Activated CD4-positive, alpha-beta memory T cell treated with anti-CD3 and anti-CD28 coated beads, Interleukin-2, amount 10 ng/mL, durations not matched to agents 7 days and 5 days (primary cell): Measurements from ENCODE around the gene GLRX. TPM values are rescaled to one million over a fixed set of nuclear protein-coding genes. Genes with fewer than 3 reads are reported as not detected.
"Not testable (repeated sequence)": the region's sequence is repeated elsewhere in the genome, so short reads cannot be mapped to it uniquely, and the experiment has no call there.

Experiments used
- CTCF ChIA-PET: fragments of 350-600 bp; sonication (Branson Sonifier 250); formaldehyde crosslinking; loops from one replicate; lab custom pipeline; 2021; ENCODE audit warnings: antibody characterized with exemption, inconsistent platforms; lab: Charles Lee
- POLR2A ChIA-PET: fragments of 350-600 bp; sonication (Branson Sonifier 250); formaldehyde crosslinking; loops from one replicate; lab custom pipeline; 2021; ENCODE audit warnings: antibody characterized with exemption; lab: Charles Lee
- DNase-seq: peaks from one replicate; pipeline ENCODE4 v3.0.0-alpha.2; 2020
- H3K27ac Mint-ChIP-seq: one replicate; pipeline ENCODE4 v1.8.0; 2021; ENCODE audit warnings: mild to moderate bottlenecking, mixed read lengths
- H3K27me3 Mint-ChIP-seq: one replicate; pipeline ENCODE4 v1.8.0; 2021; ENCODE audit warnings: mixed read lengths
- H3K36me3 Mint-ChIP-seq: one replicate; pipeline ENCODE4 v1.8.0; 2021; ENCODE audit warnings: low read depth, mixed read lengths
- H3K4me1 Mint-ChIP-seq: one replicate; pipeline ENCODE4 v1.8.0; 2021; ENCODE audit warnings: mixed read lengths
- H3K4me3 Mint-ChIP-seq: one replicate; pipeline ENCODE4 v1.8.0; 2021; ENCODE audit warnings: mild to moderate bottlenecking, mixed read lengths
- H3K9me3 Mint-ChIP-seq: one replicate; pipeline ENCODE4 v1.8.0; 2021; ENCODE audit warnings: mixed read lengths
- total RNA-seq, 2 experiments: library from RNA; stranded (reverse); gene quantifications; one replicate each; pipeline ENCODE4 v1.2.3, GENCODE V29; 2021

GLRX gene
- total RNA-seq, 2 experiments from 2014 or later = 71.6 to 72.5 TPM

DNA sequence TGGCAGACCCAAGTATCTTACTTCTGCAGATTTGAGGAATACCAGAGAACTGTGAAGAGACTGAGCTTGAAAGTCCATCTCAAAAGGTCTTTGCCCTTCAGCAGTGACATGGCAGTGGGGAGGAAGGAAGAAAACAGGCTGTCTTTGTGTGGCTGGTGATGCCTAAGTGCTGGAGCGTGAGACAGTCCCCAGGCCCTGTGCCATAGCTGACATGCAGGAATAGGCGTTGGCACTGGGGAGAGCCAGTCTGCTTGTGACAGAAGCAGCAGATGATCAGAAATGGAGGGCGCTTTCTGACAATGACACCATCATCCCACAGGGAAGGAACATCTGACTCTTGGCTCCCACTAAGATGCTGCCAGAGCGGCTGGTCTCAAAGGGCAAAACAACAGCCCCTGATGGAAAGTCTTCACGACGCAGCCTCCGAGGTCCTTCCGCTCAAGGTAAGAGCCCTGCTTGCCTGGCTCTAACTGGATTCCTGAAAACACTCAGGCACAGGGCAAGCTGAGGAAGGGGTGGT lies 15.5 kb upstream of the GLRX start:
- Mint-ChIP-seq H3K27ac (no peak overlapping the region), H3K36me3 (no peaks in the 10 kb centered on the region), H3K27me3 (no peaks in the 10 kb centered on the region), H3K4me3 (no peak overlapping the region), H3K9me3 (no peaks in the 10 kb centered on the region), H3K4me1 (peaks cover 51% of the 10 kb centered on the region)
- ChIA-PET POLR2A (interaction anchor here (1.1 to 1.6 kb wide), 6 partner anchors 13 to 191 kb away, joined by 3 to 6 read pairs (median 4); partner anchors contain the start of gene GLRX), CTCF (interaction anchor here (0.9 to 4.5 kb wide), 4 partner anchors 15 to 57 kb away, joined by 3 to 45 read pairs (median 5); partner anchors contain the start of gene GLRX)
- DNase-seq = no peak

DNA sequence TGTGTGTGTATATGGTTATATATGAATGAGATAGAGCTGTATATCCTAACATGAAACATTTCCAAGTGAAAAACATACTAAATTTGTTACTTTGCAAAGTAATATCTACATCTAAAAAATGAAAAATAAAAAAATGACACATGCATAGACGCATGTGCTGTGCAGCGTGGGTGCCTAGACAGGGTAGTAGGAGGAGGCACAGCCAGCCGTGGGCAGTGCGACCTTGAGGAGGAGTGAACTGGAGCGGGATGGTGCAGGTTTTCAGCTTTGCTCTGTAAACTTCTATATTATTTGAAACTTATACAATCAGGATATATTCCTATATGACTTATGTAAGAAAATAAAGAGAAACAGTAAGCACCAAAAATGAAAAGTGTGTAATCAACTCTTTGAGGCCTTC lies 15.0 kb upstream of the GLRX start:
- CTCF ChIA-PET = interaction anchor here (2.1 to 4.5 kb wide), 2 partner anchors 14 to 56 kb away, joined by 7 to 45 read pairs; partner anchors contain the start of gene GLRX
- H3K4me3 Mint-ChIP-seq = no peak overlapping the region
- peaks cover 51% of the 10 kb centered on the region for H3K4me1 Mint-ChIP-seq
- H3K27me3 Mint-ChIP-seq = no peaks in the 10 kb centered on the region
- H3K27ac Mint-ChIP-seq = no peak overlapping the region
- H3K9me3 Mint-ChIP-seq = no peaks in the 10 kb centered on the region
- no peak for DNase-seq
- H3K36me3 Mint-ChIP-seq = no peaks in the 10 kb centered on the region
- POLR2A ChIA-PET = interaction anchor here (1.1 to 1.6 kb wide), 6 partner anchors 10 to 30 kb away, joined by 3 to 6 read pairs (median 4); partner anchors contain the start of gene GLRX

DNA sequence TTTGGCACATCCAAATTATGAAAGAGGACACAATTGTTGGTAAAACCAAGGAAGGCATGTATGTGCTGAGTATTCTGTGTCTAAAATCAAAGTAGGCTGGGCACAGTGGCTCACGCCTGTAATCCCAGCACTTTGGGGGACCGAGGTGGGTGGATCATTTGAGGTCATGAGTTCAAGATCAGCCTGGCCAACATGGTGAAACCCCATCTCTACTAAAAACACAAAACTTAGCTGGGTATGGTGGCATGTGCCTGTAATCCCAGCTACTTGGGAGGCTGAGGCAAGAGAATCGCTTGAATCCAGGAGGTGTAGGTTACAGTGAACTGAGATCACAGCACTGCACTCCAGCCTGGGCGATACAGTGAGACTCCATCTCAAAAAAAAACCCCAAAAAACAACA lies 14.4 kb upstream of the GLRX start:
- not testable (repeated sequence) for H3K27me3 Mint-ChIP-seq, H3K36me3 Mint-ChIP-seq, DNase-seq, H3K9me3 Mint-ChIP-seq
- H3K27ac Mint-ChIP-seq = peak overlapping the region; percentile 45
- POLR2A ChIA-PET = interaction anchor here (0.7 to 3.6 kb wide), 7 partner anchors 11 to 190 kb away, joined by 3 to 104 read pairs (median 6); partner anchors contain the start of genes GLRX and RFESD
- CTCF ChIA-PET = interaction anchor here (0.7 to 4.5 kb wide), 6 partner anchors 10 to 215 kb away, joined by 3 to 45 read pairs (median 6); partner anchors contain the start of gene GLRX
- H3K4me1 Mint-ChIP-seq = peaks cover 50% of the 10 kb centered on the region
- H3K4me3 Mint-ChIP-seq = peak overlapping the region; percentile 18

GRCh38 chr5:95836544-95836943 lies 14.0 kb upstream of the GLRX start:
- Mint-ChIP-seq H3K36me3 (no peaks in the 10 kb centered on the region), H3K4me1 (peaks cover 47% of the 10 kb centered on the region), H3K27me3 (no peaks in the 10 kb centered on the region), H3K4me3 (peak overlapping the region; percentile 18), H3K27ac (peak overlapping the region; percentile 89), H3K9me3 (no peaks in the 10 kb centered on the region)
- ChIA-PET POLR2A (interaction anchor here (0.7 to 3.6 kb wide), 5 partner anchors 11 to 189 kb away, joined by 3 to 104 read pairs (median 19); partner anchors contain the start of genes GLRX and RFESD), CTCF (interaction anchor here (0.7 to 4.5 kb wide), 5 partner anchors 10 to 214 kb away, joined by 3 to 45 read pairs (median 5); partner anchors contain the start of gene GLRX)
- no peak for DNase-seq

DNA sequence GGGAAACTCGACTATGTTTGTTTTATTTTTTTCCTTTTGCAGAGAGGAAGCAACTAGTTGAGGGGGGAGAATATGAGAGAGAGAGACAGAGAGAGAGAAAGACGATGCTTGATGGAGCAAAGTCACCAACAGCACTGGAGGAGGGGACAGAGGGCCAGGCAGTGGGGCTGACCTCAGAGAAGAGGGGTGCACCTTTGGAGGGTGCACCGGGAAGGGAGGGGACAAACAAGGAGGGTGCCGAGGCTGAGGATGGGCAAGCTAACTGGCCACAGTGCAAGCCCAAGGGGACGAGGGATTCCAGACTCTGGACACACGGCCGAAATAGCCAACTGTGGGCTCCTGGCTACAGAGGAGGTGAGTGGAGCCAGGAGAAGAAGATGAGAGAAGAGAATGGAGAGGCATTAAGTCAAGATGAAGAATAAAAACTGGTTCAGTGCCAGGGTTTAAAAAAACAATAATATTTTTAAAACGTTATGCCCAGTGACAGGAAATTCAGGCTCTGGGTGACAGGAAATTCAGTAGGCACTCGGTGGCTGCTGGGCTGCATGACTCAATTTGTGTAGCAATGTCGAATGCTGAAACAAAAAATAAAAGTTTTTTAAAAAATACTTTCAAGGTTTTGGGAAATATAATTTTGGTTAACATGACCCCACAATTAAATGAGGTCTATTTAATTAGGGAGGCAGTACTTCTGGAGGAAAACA lies 13.3 kb upstream of the GLRX start:
- Mint-ChIP-seq H3K4me3 (peak overlapping the region; percentile 83), H3K36me3 (no peaks in the 10 kb centered on the region), H3K9me3 (no peaks in the 10 kb centered on the region), H3K27ac (peak overlapping the region; percentile 89), H3K4me1 (peaks cover 44% of the 10 kb centered on the region), H3K27me3 (no peaks in the 10 kb centered on the region)
- CTCF ChIA-PET = interaction anchor here (0.6 to 4.5 kb wide), 6 partner anchors 8 to 509 kb away, joined by 3 to 45 read pairs (median 8); partner anchors contain the start of gene GLRX
- POLR2A ChIA-PET = interaction anchor here (1.2 to 3.6 kb wide), 5 partner anchors 13 to 189 kb away, joined by 3 to 104 read pairs (median 19); partner anchors contain the start of genes GLRX and RFESD
- no peak for DNase-seq

DNA sequence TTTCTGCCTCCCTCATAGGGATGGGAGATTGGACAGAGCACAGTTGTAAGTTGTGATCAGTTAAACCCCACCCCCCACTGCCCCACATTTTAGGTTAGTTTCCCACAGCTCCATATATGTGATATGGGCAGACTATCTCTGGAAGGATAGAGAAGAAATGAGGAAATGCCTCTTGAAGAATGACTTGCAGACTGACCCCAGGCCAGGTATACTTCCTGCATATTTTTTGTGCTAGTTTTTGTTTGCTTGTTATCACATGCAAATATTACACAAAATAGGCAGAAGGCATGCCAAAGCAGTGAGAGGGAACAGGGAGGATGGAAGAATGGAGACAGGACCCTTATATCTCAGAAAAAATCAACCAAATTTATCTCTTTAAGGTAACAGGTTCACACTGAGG lies 10.1 kb upstream of the GLRX start:
- no peaks in the 10 kb centered on the region for H3K9me3 Mint-ChIP-seq
- ChIA-PET CTCF (interaction anchor here (1.2 to 2.7 kb wide), 3 partner anchors 10 to 52 kb away, joined by 6 to 9 read pairs (median 7); partner anchors contain the start of gene GLRX), POLR2A (interaction anchor here (2.3 kb wide), 1 partner anchor 10 kb away, joined by 20 read pairs; the partner anchor contains the start of gene GLRX)
- H3K36me3 Mint-ChIP-seq = no peaks in the 10 kb centered on the region
- H3K4me3 Mint-ChIP-seq = no peak overlapping the region
- no peaks in the 10 kb centered on the region for H3K27me3 Mint-ChIP-seq
- H3K27ac Mint-ChIP-seq = no peak overlapping the region
- peaks cover 42% of the 10 kb centered on the region for H3K4me1 Mint-ChIP-seq
- no peak for DNase-seq

GRCh38 chr5:95830226-95830625 lies 7.7 kb upstream of the GLRX start:
- H3K4me3 Mint-ChIP-seq = no peak overlapping the region
- no peak overlapping the region for H3K27ac Mint-ChIP-seq
- CTCF ChIA-PET = interaction anchor here (2.7 kb wide), 1 partner anchor 7 kb away, joined by 9 read pairs; the partner anchor contains the start of gene GLRX
- DNase-seq = no peak
- no peaks in the 10 kb centered on the region for H3K9me3 Mint-ChIP-seq
- peaks cover 40% of the 10 kb centered on the region for H3K4me1 Mint-ChIP-seq
- POLR2A ChIA-PET = no interaction called here
- no peaks in the 10 kb centered on the region for H3K27me3 Mint-ChIP-seq
- H3K36me3 Mint-ChIP-seq = no peaks in the 10 kb centered on the region

DNA sequence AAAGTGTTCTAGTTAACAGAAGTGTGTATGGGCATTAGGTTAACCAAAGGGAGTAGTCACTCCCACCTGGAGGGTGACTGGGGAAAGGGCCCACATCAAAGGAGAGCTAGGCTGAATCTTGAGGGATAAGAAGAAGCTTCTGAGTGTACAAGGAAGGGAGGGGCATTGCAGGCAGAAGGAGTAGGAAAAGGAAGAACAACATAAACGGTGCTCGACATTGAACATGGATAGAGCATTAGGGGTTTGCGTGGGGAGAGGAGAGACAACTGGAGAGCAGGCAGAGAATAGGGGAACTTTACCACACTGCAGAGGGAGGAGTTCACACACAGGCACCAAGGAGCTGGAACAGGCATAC lies 5.3 kb upstream of the GLRX start:
- H3K4me1 Mint-ChIP-seq = peaks cover 44% of the 10 kb centered on the region
- H3K27ac Mint-ChIP-seq = no peak overlapping the region
- no peak for DNase-seq
- no peaks in the 10 kb centered on the region for H3K9me3 Mint-ChIP-seq
- ChIA-PET CTCF (interaction anchor here (1.8 kb wide), 1 partner anchor 47 kb away, joined by 8 read pairs; no protein-coding TSS in a partner anchor), POLR2A (interaction anchor here (0.8 kb wide), 1 partner anchor 181 kb away, joined by 3 read pairs; the partner anchor contains the start of gene RFESD)
- no peak overlapping the region for H3K4me3 Mint-ChIP-seq
- no peaks in the 10 kb centered on the region for H3K27me3 Mint-ChIP-seq
- no peaks in the 10 kb centered on the region for H3K36me3 Mint-ChIP-seq

DNA sequence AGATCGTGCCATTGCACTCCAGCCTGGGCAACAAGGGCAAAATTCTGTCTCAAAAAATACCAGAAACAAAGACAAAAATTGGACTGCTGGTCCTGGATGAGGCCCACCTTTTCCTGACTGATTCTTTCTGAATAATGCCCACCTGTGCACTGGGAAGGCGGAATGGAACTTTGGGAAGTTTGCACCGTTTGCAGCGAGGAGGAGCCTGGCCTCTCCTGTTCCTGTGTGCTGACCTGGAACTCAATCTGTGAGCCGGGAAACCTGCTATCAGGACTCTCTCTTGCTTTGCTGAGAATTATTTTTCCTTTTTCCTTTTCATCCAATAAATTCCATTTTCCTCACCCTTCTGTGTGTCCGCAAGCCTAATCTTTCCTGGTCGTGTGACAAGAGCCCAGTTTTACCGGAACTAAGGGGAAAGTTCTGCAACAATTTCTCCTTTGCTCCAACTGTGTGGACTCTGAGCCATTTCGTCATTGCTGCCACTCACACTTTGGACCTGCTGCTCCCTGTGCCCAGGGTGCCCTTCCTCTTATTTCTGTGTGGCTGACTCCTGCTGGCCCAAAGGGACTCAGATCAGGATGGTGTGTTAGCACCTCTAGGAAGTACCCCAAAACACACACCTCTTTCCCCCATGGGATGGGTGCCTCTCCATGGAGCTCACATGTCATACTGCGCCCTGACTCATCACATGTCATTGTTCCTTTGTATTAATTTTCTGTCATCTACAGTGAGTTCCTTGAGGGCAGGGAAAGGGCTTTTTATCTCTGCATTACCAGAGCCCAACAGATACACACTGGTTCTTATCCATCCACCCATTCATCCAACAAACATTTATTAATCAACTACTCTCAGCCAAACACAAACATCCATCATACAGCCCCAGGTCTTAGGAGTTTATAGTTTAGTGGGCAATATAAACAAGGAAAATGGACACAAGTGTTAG lies 4.7 kb upstream of the GLRX start:
- Mint-ChIP-seq H3K4me1 (peaks cover 41% of the 10 kb centered on the region), H3K36me3 (no peaks in the 10 kb centered on the region), H3K9me3 (no peaks in the 10 kb centered on the region), H3K27me3 (no peaks in the 10 kb centered on the region), H3K27ac (no peak overlapping the region), H3K4me3 (no peak overlapping the region)
- ChIA-PET CTCF (interaction anchor here (1.8 kb wide), 1 partner anchor 46 kb away, joined by 8 read pairs; no protein-coding TSS in a partner anchor), POLR2A (interaction anchor here (0.8 kb wide), 1 partner anchor 181 kb away, joined by 3 read pairs; the partner anchor contains the start of gene RFESD)
- DNase-seq = no peak

DNA sequence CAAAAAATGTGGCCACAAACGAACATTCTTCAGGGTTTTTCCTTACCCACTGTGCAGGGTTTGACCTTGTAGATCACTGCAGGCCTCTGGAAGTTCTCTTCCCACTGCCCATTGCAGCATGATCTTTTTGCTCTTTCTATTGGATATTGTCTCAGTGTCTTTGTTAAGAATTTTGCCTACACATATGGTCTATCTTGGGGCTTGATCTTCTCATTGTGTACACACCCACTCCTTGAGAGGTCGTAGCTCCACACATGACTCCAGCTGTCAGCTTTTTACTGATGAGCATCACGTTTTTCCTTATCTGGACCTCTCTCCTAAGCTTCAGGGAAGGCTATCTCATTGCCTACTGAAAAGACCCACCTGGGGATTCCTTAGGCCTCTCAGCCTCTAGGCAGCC lies 3.0 kb upstream of the GLRX start:
- DNase-seq = no peak
- Mint-ChIP-seq H3K36me3 (peaks cover 9% of the 10 kb centered on the region), H3K27ac (peak overlapping the region; percentile 64), H3K27me3 (no peaks in the 10 kb centered on the region), H3K4me1 (peaks cover 51% of the 10 kb centered on the region), H3K4me3 (no peak overlapping the region), H3K9me3 (no peaks in the 10 kb centered on the region)
- ChIA-PET POLR2A (interaction anchor here (4.2 to 7.6 kb wide), 3 partner anchors 10 to 179 kb away, joined by 23 to 113 read pairs (median 104); partner anchors contain the start of gene RFESD), CTCF (interaction anchor here (4.3 to 8.5 kb wide), 3 partner anchors 10 to 44 kb away, joined by 45 to 75 read pairs (median 63); no protein-coding TSS in a partner anchor)

GRCh38 chr5:95824747-95825146 lies 2.2 kb upstream of the GLRX start:
- CTCF ChIA-PET = interaction anchor here (2.5 to 8.5 kb wide), 5 partner anchors 11 to 43 kb away, joined by 8 to 75 read pairs (median 45); no protein-coding TSS in a partner anchor
- POLR2A ChIA-PET = interaction anchor here (0.7 to 7.6 kb wide), 9 partner anchors 10 to 838 kb away, joined by 3 to 113 read pairs (median 4); partner anchors contain the start of genes CAST and RFESD
- Mint-ChIP-seq H3K36me3 (peaks cover 9% of the 10 kb centered on the region), H3K27me3 (no peaks in the 10 kb centered on the region), H3K4me3 (peak overlapping the region; percentile 91), H3K9me3 (no peaks in the 10 kb centered on the region), H3K27ac (peak overlapping the region; percentile 88), H3K4me1 (peaks cover 55% of the 10 kb centered on the region)
- DNase-seq = no peak
